Smooth muscle cell of trachea (primary cell): ENCODE data around the gene CEMIP2. TPM values are rescaled to one million over a fixed set of nuclear protein-coding genes. Genes with fewer than 3 reads are reported as not detected.

Experiments
- total RNA-seq: library from RNA; depleted of rRNA; stranded (reverse); fragments of >200 nt; gene quantifications from 2 replicates; pipeline ENCODE4 v1.2.1, GENCODE V29; 2014

The CEMIP2 gene, protein sequence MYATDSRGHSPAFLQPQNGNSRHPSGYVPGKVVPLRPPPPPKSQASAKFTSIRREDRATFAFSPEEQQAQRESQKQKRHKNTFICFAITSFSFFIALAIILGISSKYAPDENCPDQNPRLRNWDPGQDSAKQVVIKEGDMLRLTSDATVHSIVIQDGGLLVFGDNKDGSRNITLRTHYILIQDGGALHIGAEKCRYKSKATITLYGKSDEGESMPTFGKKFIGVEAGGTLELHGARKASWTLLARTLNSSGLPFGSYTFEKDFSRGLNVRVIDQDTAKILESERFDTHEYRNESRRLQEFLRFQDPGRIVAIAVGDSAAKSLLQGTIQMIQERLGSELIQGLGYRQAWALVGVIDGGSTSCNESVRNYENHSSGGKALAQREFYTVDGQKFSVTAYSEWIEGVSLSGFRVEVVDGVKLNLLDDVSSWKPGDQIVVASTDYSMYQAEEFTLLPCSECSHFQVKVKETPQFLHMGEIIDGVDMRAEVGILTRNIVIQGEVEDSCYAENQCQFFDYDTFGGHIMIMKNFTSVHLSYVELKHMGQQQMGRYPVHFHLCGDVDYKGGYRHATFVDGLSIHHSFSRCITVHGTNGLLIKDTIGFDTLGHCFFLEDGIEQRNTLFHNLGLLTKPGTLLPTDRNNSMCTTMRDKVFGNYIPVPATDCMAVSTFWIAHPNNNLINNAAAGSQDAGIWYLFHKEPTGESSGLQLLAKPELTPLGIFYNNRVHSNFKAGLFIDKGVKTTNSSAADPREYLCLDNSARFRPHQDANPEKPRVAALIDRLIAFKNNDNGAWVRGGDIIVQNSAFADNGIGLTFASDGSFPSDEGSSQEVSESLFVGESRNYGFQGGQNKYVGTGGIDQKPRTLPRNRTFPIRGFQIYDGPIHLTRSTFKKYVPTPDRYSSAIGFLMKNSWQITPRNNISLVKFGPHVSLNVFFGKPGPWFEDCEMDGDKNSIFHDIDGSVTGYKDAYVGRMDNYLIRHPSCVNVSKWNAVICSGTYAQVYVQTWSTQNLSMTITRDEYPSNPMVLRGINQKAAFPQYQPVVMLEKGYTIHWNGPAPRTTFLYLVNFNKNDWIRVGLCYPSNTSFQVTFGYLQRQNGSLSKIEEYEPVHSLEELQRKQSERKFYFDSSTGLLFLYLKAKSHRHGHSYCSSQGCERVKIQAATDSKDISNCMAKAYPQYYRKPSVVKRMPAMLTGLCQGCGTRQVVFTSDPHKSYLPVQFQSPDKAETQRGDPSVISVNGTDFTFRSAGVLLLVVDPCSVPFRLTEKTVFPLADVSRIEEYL (N-terminal part only)
- 53.5 and 59.9 TPM in 2 replicates for total RNA-seq

DNA sequence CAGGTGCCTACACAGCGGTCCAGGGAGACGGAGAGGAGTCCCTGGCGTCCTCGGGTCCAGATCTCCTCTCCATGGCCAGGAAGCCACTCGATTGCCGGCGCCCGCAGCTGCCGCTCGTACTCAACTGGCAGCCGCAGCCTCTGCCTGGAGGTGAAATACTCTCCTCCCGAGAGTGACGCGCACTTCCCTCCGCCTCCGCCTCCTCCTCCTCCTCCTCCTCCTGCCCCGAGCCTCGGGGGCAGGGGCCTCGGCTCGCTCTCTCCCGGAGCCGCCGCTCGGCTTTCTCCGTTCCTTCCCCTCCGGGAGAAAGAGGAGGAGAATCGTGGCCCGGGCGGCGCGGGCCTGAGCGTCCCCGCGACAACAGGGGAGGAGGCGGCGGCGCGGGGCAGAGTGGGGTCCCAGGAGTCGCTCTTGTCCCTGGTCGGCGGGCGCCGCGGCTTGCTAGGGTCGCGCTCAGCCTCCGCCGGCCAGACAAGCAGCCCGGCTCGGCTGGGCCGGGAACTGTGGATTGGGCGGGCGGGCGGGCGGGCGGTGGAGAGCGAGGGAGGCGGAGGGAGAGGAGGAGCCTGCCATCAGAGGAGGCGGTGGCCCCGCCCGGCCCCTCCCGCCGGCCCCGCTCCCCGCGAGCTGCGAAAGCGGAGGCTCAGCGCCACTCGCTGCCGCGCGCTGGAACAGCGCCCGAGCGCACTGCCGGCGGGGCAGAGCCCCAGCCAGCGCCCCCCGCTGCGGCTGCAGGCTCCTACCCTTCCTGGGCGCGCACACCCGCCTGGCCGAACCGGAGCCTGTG is at the start of gene CEMIP2:
CEMIP2 (minus strand) TSS at position 126 of the 787 bp plus-strand sequence. CDS start 18,140 bp downstream, outside the sequence.

Other genes with a start within 250 kb of the CEMIP2 start
- gene ABHD17B, start 142.7 kb upstream of the CEMIP2 start, total RNA-seq = 19.2 and 23.9 TPM in 2 replicates
- gene C9orf85, start 143.1 kb upstream of the CEMIP2 start, total RNA-seq = 14.9 and 19.5 TPM in 2 replicates